Sigmoid colon (tissue), 4 donors: ENCODE data around the gene EMC9.

Source experiments
- POLR2A ChIP-seq, 2 donors: fragments of 450-650 bp; IDR thresholded peaks; one replicate each; pipeline ENCODE4 v1.6.1; 2016; ENCODE audit warnings: antibody characterized with exemption in 2 of 2, mild to moderate bottlenecking in 2 of 2, moderate library complexity in 2 of 2
- POLR2AphosphoS5 ChIP-seq, 4 donors: sonication (generic); formaldehyde crosslinking; IDR thresholded peaks; one replicate each; pipeline ENCODE4 v1.6.1; 2017; ENCODE audit warnings: antibody characterized with exemption in 4 of 4
- TF ChIP-seq, protein P1 (sequence below), 4 experiments: fragments of 450-650 bp in 3 of 4; fragments of 200-600 bp in 1 of 4; IDR thresholded peaks; one replicate each; pipeline ENCODE4 v1.5.1; 2016 to 2019; ENCODE audit warnings: antibody characterized with exemption in 4 of 4, mild to moderate bottlenecking in 3 of 4, moderate library complexity in 2 of 4

DNA sequence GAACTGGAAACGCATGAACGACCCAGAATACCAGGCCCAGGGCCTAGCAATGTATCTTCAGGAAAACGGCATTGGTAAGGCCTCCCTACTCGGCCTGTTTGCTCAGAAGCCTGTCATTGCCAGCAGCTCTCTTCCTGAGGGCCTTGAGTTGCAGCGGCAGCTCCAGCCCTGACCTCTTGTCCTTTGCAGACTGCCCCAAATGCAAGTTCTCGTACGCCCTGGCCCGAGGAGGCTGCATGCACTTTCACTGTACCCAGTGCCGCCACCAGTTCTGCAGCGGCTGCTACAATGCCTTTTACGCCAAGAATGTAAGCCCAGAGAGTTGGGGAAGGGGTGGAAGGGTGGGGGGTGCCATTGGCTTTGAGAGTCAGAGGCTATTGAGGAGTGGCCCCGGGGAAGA, 15.9 kb upstream of the EMC9 start:
- TF ChIP-seq, protein P1, sequence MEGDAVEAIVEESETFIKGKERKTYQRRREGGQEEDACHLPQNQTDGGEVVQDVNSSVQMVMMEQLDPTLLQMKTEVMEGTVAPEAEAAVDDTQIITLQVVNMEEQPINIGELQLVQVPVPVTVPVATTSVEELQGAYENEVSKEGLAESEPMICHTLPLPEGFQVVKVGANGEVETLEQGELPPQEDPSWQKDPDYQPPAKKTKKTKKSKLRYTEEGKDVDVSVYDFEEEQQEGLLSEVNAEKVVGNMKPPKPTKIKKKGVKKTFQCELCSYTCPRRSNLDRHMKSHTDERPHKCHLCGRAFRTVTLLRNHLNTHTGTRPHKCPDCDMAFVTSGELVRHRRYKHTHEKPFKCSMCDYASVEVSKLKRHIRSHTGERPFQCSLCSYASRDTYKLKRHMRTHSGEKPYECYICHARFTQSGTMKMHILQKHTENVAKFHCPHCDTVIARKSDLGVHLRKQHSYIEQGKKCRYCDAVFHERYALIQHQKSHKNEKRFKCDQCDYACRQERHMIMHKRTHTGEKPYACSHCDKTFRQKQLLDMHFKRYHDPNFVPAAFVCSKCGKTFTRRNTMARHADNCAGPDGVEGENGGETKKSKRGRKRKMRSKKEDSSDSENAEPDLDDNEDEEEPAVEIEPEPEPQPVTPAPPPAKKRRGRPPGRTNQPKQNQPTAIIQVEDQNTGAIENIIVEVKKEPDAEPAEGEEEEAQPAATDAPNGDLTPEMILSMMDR (IDR thresholded peaks at IDR 0.05) = no peak
- TF ChIP-seq POLR2A (IDR thresholded peaks at IDR 0.05) (no peak), POLR2AphosphoS5 (IDR thresholded peaks at IDR 0.05) (no peak)
